Neural cell (in vitro differentiated cells): ENCODE results near the gene NOC3L.
A peak's percentile ranks its signal among the peaks of the same experiment; 100 is the strongest.

Experiments used
- EP300 ChIP-seq: fragments of 450-650 bp; conservative IDR thresholded peaks from 2 replicates; pipeline ENCODE4 v1.6.1; 2014; ENCODE audit warnings: antibody characterized with exemption, mild to moderate bottlenecking, moderate library complexity; ENCODE audit not compliant: poor library complexity, severe bottlenecking
- EZH2 ChIP-seq: fragments of 200-600, 300-800 bp; shearing (Covaris generic), sonication (generic); IDR thresholded peaks from 2 replicates; pipeline ENCODE4 v1.6.1; 2014; ENCODE audit warnings: antibody characterized with exemption, low read length, borderline replicate concordance, mild to moderate bottlenecking; ENCODE audit not compliant: insufficient read depth, poor library complexity, severe bottlenecking
- MXI1 ChIP-seq: fragments of 450-650 bp; conservative IDR thresholded peaks from 2 replicates; pipeline ENCODE4 v1.6.1; 2014; ENCODE audit warnings: antibody characterized with exemption, mild to moderate bottlenecking; ENCODE audit not compliant: poor library complexity, severe bottlenecking
- POLR2AphosphoS5 ChIP-seq: IDR thresholded peaks from 2 replicates; pipeline ENCODE4 v1.6.1; 2012
- RAD21 ChIP-seq: fragments of 450-650 bp; conservative IDR thresholded peaks from 2 replicates; pipeline ENCODE4 v1.6.1; 2014; ENCODE audit warnings: antibody characterized with exemption, mild to moderate bottlenecking, moderate library complexity
- SMC3 ChIP-seq: fragments of 450-650 bp; conservative IDR thresholded peaks from 2 replicates; pipeline ENCODE4 v1.6.1; 2014; ENCODE audit warnings: antibody characterized with exemption, mild to moderate bottlenecking, moderate library complexity; ENCODE audit not compliant: poor library complexity
- TAF1 ChIP-seq: IDR thresholded peaks from 2 replicates; pipeline ENCODE4 v1.6.1; 2012; ENCODE audit warnings: low read depth
- TF ChIP-seq, protein P1 (sequence below): fragments of 450-650 bp; IDR thresholded peaks from 2 replicates; pipeline ENCODE4 v1.5.1; 2014; ENCODE audit warnings: antibody characterized with exemption, mild to moderate bottlenecking, moderate library complexity; ENCODE audit not compliant: poor library complexity, severe bottlenecking
- TF ChIP-seq, protein P2 (sequence below): IDR thresholded peaks from 2 replicates; pipeline ENCODE4 v1.6.1; 2012; ENCODE audit warnings: borderline replicate concordance

DNA sequence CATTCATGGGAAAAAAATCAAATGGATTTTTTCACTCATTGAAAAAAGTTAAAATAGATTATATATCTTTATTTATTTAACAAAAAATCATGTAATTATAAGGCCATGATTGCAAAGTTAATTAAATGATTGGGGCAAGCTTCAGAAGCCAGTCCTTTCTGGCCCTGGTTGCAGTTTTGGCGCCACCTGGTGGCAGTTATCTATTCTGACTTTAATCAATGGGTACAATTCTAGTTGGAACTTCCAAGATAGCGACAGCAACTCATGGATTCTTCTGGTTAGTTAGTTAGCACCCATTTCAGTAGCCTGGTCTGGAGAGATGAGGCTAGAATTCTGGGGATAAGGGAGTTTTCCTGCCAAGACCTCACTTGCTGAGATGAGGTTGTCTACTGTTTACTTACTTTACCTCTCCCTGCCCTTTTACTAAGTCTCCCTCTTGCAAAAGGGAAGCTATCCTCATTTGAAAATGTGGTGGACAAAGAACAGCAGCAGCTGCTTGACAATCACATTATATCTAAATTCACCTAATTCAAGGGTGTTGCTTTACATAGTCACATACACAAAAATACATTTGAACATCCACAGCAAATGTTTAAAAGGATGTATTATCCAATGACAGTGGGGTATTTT, 42.3 kb downstream of the NOC3L start:
- TF ChIP-seq, protein P1, sequence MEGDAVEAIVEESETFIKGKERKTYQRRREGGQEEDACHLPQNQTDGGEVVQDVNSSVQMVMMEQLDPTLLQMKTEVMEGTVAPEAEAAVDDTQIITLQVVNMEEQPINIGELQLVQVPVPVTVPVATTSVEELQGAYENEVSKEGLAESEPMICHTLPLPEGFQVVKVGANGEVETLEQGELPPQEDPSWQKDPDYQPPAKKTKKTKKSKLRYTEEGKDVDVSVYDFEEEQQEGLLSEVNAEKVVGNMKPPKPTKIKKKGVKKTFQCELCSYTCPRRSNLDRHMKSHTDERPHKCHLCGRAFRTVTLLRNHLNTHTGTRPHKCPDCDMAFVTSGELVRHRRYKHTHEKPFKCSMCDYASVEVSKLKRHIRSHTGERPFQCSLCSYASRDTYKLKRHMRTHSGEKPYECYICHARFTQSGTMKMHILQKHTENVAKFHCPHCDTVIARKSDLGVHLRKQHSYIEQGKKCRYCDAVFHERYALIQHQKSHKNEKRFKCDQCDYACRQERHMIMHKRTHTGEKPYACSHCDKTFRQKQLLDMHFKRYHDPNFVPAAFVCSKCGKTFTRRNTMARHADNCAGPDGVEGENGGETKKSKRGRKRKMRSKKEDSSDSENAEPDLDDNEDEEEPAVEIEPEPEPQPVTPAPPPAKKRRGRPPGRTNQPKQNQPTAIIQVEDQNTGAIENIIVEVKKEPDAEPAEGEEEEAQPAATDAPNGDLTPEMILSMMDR, result peak; percentile 77
- TF ChIP-seq POLR2AphosphoS5, result no peak
- no peak for TF ChIP-seq EP300
- peak; percentile 73 for TF ChIP-seq RAD21
- TF ChIP-seq EZH2, result no peak
- TF ChIP-seq, protein P2, sequence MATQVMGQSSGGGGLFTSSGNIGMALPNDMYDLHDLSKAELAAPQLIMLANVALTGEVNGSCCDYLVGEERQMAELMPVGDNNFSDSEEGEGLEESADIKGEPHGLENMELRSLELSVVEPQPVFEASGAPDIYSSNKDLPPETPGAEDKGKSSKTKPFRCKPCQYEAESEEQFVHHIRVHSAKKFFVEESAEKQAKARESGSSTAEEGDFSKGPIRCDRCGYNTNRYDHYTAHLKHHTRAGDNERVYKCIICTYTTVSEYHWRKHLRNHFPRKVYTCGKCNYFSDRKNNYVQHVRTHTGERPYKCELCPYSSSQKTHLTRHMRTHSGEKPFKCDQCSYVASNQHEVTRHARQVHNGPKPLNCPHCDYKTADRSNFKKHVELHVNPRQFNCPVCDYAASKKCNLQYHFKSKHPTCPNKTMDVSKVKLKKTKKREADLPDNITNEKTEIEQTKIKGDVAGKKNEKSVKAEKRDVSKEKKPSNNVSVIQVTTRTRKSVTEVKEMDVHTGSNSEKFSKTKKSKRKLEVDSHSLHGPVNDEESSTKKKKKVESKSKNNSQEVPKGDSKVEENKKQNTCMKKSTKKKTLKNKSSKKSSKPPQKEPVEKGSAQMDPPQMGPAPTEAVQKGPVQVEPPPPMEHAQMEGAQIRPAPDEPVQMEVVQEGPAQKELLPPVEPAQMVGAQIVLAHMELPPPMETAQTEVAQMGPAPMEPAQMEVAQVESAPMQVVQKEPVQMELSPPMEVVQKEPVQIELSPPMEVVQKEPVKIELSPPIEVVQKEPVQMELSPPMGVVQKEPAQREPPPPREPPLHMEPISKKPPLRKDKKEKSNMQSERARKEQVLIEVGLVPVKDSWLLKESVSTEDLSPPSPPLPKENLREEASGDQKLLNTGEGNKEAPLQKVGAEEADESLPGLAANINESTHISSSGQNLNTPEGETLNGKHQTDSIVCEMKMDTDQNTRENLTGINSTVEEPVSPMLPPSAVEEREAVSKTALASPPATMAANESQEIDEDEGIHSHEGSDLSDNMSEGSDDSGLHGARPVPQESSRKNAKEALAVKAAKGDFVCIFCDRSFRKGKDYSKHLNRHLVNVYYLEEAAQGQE, result no peak
- TF ChIP-seq MXI1, result no peak
- TF ChIP-seq TAF1, result no peak
- peak; percentile 86 for TF ChIP-seq SMC3
